ENCODE results near the gene PBX1. TPM values are rescaled to one million over a fixed set of nuclear protein-coding genes. Genes with fewer than 3 reads are reported as not detected.
A peak's percentile ranks its signal among the peaks of the same experiment; 100 is the strongest.

Gene PBX1
- total RNA-seq, 2 donors from 2014 or later = 50.5 to 53.1 TPM

GRCh38 chr1:164624400-164624799, 65.4 kb downstream of the PBX1 start:
- no peak for TF ChIP-seq CTCF (IDR thresholded peaks at IDR 0.05)
- Histone ChIP-seq H3K9me3 (no peaks in the 10 kb centered on the region), H3K36me3 (no peaks in the 10 kb centered on the region), H3K27ac (no peak overlapping the region), H3K4me1 (ENCODE audit: control insufficient read depth in 1 of 2, low read depth in 2 of 2) (peaks cover 0 to 3% of the 10 kb centered on the region in 2 donors), H3K27me3 (replicated peaks; ENCODE audit: insufficient read depth) (no peaks in the 10 kb centered on the region), H3K4me3 (no peak overlapping the region)
- no peak for ATAC-seq (ENCODE audit: insufficient number of reproducible peaks, low FRiP score, low read depth)
- no peak for DNase-seq (ENCODE audit: low spot score)

- Histone ChIP-seq H3K27ac (no peak overlapping the region), H3K4me1 (ENCODE audit: control insufficient read depth in 1 of 2, low read depth in 2 of 2) (no peaks in the 10 kb centered on the region), H3K4me3 (no peak overlapping the region), H3K36me3 (no peaks in the 10 kb centered on the region), H3K9me3 (no peaks in the 10 kb centered on the region), H3K27me3 (replicated peaks; ENCODE audit: insufficient read depth) (no peaks in the 10 kb centered on the region)
- peak; percentile 30 for TF ChIP-seq CTCF (IDR thresholded peaks at IDR 0.05)
- DNase-seq (ENCODE audit: low spot score) = no peak
- no peak for ATAC-seq (ENCODE audit: insufficient number of reproducible peaks, low FRiP score, low read depth)
These were observed 66.1 kb downstream of the PBX1 start for GRCh38 chr1:164625004-164625617.

- TF ChIP-seq CTCF (IDR thresholded peaks at IDR 0.05) = no peak
- H3K27ac ChIP-seq = no peak overlapping the region
- no peaks in the 10 kb centered on the region for H3K9me3 ChIP-seq
- H3K36me3 ChIP-seq = no peaks in the 10 kb centered on the region
- no peaks in the 10 kb centered on the region for H3K27me3 ChIP-seq (replicated peaks; ENCODE audit: insufficient read depth)
- no peak overlapping the region for H3K4me3 ChIP-seq
- no peak for ATAC-seq (ENCODE audit: insufficient number of reproducible peaks, low FRiP score, low read depth)
- no peak for DNase-seq (ENCODE audit: low spot score)
- peaks cover 0 to 3% of the 10 kb centered on the region in 2 donors for H3K4me1 ChIP-seq (ENCODE audit: control insufficient read depth in 1 of 2, low read depth in 2 of 2)
These were observed 69.8 kb downstream of the PBX1 start for GRCh38 chr1:164628772-164629171.

GRCh38 chr1:164629971-164630370, 71.0 kb downstream of the PBX1 start:
- H3K9me3 ChIP-seq = no peaks in the 10 kb centered on the region
- peaks cover 0 to 3% of the 10 kb centered on the region in 2 donors for H3K4me1 ChIP-seq (ENCODE audit: control insufficient read depth in 1 of 2, low read depth in 2 of 2)
- no peak overlapping the region for H3K4me3 ChIP-seq
- ATAC-seq (ENCODE audit: insufficient number of reproducible peaks, low FRiP score, low read depth) (no peak), DNase-seq (ENCODE audit: low spot score) (no peak)
- no peak overlapping the region for H3K27ac ChIP-seq
- no peaks in the 10 kb centered on the region for H3K27me3 ChIP-seq (replicated peaks; ENCODE audit: insufficient read depth)
- no peak for TF ChIP-seq CTCF (IDR thresholded peaks at IDR 0.05)
- no peaks in the 10 kb centered on the region for H3K36me3 ChIP-seq

- no peaks in the 10 kb centered on the region for H3K9me3 ChIP-seq
- DNase-seq (ENCODE audit: low spot score) = no peak
- no peaks in the 10 kb centered on the region for H3K36me3 ChIP-seq
- H3K27ac ChIP-seq = no peak overlapping the region
- H3K4me1 ChIP-seq (ENCODE audit: control insufficient read depth in 1 of 2, low read depth in 2 of 2) = peaks cover 5 to 6% of the 10 kb centered on the region in 2 donors
- no peak overlapping the region for H3K4me3 ChIP-seq
- H3K27me3 ChIP-seq (replicated peaks; ENCODE audit: insufficient read depth) = no peaks in the 10 kb centered on the region
- ATAC-seq (ENCODE audit: insufficient number of reproducible peaks, low FRiP score, low read depth) = no peak
- TF ChIP-seq CTCF (IDR thresholded peaks at IDR 0.05) = no peak
These were observed 71.8 kb downstream of the PBX1 start for GRCh38 chr1:164630626-164631396.
